Psoas muscle (tissue), 8 donors: ENCODE measurements around the gene NATD1. TPM values are rescaled to one million over a fixed set of nuclear protein-coding genes. Genes with fewer than 3 reads are reported as not detected.
"Not testable (repeated sequence)": the region's sequence is repeated elsewhere in the genome, so short reads cannot be mapped to it uniquely, and the experiment has no call there.

Source experiments
- ATAC-seq, 4 donors: fragments of 200-7000 bp; cut with Tn5 transposase; one replicate each; pipeline ENCODE4 v1.9.1; 2020; ENCODE audit warnings: moderate library complexity in 3 of 4, mild to moderate bottlenecking in 2 of 4
- DNase-seq, 2 donors: peaks; one replicate each; pipeline ENCODE4 v3.0.0-alpha.2; 2020
- H3K27ac ChIP-seq: fragments of 200-600 bp; one replicate; pipeline ENCODE4 v1.8.0; 2022
- H3K27me3 ChIP-seq, 3 donors: fragments of 200-600 bp in 1 of 3; one replicate each; pipeline versions ENCODE4 v1.6.1 to v1.8.0; 2013 to 2022; ENCODE audit warnings: low read length in 2 of 3, mild to moderate bottlenecking in 2 of 3, moderate library complexity in 1 of 3; ENCODE audit not compliant: insufficient read depth in 3 of 3
- H3K36me3 ChIP-seq, 2 donors: fragments of 200-600 bp in 1 of 2; one replicate each; pipeline versions ENCODE4 v1.6.1 to v1.8.0; 2013 to 2022; ENCODE audit warnings: low read depth in 1 of 2, mild to moderate bottlenecking in 1 of 2, moderate library complexity in 1 of 2; ENCODE audit not compliant: insufficient read depth in 1 of 2
- H3K4me1 ChIP-seq: fragments of 200-600 bp; one replicate; pipeline ENCODE4 v1.8.0; 2022
- H3K4me3 ChIP-seq: fragments of 200-600 bp; one replicate; pipeline ENCODE4 v1.8.0; 2022; ENCODE audit warnings: mild to moderate bottlenecking
- H3K9me3 ChIP-seq: fragments of 200-600 bp; one replicate; pipeline ENCODE4 v1.8.0; 2022
- WGBS, 3 donors: extraction: QIAGEN DNeasy Blood & Tissue Kit; methylation state at CpG; one replicate each; pipeline versions ENCODE4 v1.1.6 to v1.1.7; 2013; 5-methylcytosine and 5-hydroxymethylcytosine counted together
- intact Hi-C, 2 donors: fragments of 100-400 bp; cut with DNase I; formaldehyde crosslinking; loops; one replicate each; pipeline versions ENCODE4 v1.11.0 to v1.14.2; 2022
- polyA plus RNA-seq, 3 donors: library from polyadenylated mRNA; stranded (reverse); fragments of 200-250 nt; gene quantifications; one replicate each; pipeline ENCODE4 v1.2.3, GENCODE V29; 2013
- total RNA-seq, 4 donors: library from RNA; stranded (reverse); fragmentation: NEBNext Ultra II Directional in 2 of 4; extraction: Animal tissue kit (Norgen Biotek cat#: 25700) in 2 of 4; gene quantifications; one replicate each; pipeline versions ENCODE4 v1.2.1 to v1.2.4, GENCODE V29; 2021 to 2023
- TF ChIP-seq, protein P1 (sequence below): fragments of 200-600 bp; IDR thresholded peaks from one replicate; pipeline ENCODE4 v1.8.0; 2022; ENCODE audit warnings: antibody characterized with exemption
- donor health status: healthy with polysubstance abuse.
- donor health status: DM: no; HTN: no; CAD: no; lungs with moderate emphysema.
- donor health status: Bipolar disorder and iron deficiency.
- donor health status: healthy.
- donor health status: DM: yes; HTN: yes; CAD: no.
- donor health status: DM: no; HTN: no; CAD: no.
- donor health status: DM: no; HTN: no; CAD: no.
- donor health status: DM: yes; HTN: yes; CAD: no.

The NATD1 gene
- total and polyA plus RNA-seq, 7 donors, result 4.7 to 48.0 (median 21.6) TPM

DNA sequence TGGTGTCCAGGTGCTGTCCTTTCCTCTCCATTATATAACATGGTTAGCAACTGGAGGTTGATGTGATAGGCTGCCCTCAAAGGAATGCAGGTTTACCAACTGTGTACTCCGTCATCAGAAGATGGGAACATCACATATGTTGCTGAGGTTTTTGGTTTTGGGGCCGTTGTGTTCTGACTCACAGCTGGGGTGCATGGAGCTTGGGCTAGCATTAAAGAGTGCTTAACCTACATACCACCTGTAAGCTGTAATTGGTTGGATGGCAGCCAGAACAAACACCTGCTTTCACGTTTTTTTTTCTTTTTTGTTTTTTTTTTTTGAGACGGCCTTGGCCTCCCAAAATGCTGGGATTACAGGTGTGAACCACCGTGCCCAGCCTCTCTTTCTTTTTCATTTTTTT lies 60.2 kb downstream of the NATD1 start:
- Histone ChIP-seq H3K27ac (peak overlapping the region; percentile 66), H3K27me3 (no peaks in the 10 kb centered on the region), H3K4me1 (peaks cover 45% of the 10 kb centered on the region), H3K9me3 (no peaks in the 10 kb centered on the region), H3K4me3 (no peak overlapping the region), H3K36me3 (peaks cover 3 to 31% of the 10 kb centered on the region in 2 donors)
- intact Hi-C loops, result no loop called here
- TF ChIP-seq, protein P1, sequence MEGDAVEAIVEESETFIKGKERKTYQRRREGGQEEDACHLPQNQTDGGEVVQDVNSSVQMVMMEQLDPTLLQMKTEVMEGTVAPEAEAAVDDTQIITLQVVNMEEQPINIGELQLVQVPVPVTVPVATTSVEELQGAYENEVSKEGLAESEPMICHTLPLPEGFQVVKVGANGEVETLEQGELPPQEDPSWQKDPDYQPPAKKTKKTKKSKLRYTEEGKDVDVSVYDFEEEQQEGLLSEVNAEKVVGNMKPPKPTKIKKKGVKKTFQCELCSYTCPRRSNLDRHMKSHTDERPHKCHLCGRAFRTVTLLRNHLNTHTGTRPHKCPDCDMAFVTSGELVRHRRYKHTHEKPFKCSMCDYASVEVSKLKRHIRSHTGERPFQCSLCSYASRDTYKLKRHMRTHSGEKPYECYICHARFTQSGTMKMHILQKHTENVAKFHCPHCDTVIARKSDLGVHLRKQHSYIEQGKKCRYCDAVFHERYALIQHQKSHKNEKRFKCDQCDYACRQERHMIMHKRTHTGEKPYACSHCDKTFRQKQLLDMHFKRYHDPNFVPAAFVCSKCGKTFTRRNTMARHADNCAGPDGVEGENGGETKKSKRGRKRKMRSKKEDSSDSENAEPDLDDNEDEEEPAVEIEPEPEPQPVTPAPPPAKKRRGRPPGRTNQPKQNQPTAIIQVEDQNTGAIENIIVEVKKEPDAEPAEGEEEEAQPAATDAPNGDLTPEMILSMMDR, result no peak
- ATAC-seq, result peak; percentile 9 to 62 (median 31)
- WGBS, 3 donors, result 50 to 74% (median 51%) methylated on average over 5 of the region's 5 CpGs
- no peak for DNase-seq

- DNase-seq, H3K27me3 ChIP-seq, H3K4me3 ChIP-seq, intact Hi-C loops, H3K9me3 ChIP-seq: not testable (repeated sequence)
- 40 to 69% (median 54%) methylated on average over 7 of the region's 7 CpGs for WGBS, 3 donors
- Histone ChIP-seq H3K36me3 (peaks cover 0 to 26% of the 10 kb centered on the region in 2 donors), H3K27ac (peak overlapping the region; percentile 66), H3K4me1 (peaks cover 39% of the 10 kb centered on the region)
- ATAC-seq, result peak; percentile 56 to 74 (median 63)
Measured at GRCh38 chr17:21192414-21192813, 60.8 kb downstream of the NATD1 start.

DNA sequence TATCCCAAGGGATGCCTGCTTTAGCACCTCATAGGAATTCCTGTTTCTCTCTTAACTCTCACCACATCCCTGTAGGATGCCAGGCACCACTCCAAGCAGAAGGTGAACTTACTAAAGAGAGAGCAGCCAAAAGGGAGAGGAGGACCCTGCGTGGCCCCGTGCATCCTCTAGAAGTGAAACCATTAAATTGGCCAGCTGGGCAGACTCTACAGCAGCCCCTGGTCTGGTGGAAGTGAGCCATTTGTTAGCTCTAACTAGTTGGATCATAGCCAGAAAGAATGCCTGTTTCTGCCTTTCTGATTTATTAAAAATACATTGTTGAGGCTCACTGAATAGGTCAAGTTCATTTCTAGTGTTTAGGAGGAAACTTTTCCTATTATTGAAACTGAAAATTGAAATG lies 61.5 kb downstream of the NATD1 start:
- Histone ChIP-seq H3K9me3 (no peaks in the 10 kb centered on the region), H3K27me3 (no peaks in the 10 kb centered on the region), H3K36me3 (peaks cover 0 to 26% of the 10 kb centered on the region in 2 donors), H3K4me3 (no peak overlapping the region), H3K27ac (peak overlapping the region; percentile 66), H3K4me1 (peaks cover 36% of the 10 kb centered on the region)
- TF ChIP-seq, protein P1, result no peak
- no peak for DNase-seq
- 32 to 39% (median 35%) methylated on average over 2 of the region's 2 CpGs for WGBS, 3 donors
- ATAC-seq, result no peak
- intact Hi-C loops, result no loop called here

DNA sequence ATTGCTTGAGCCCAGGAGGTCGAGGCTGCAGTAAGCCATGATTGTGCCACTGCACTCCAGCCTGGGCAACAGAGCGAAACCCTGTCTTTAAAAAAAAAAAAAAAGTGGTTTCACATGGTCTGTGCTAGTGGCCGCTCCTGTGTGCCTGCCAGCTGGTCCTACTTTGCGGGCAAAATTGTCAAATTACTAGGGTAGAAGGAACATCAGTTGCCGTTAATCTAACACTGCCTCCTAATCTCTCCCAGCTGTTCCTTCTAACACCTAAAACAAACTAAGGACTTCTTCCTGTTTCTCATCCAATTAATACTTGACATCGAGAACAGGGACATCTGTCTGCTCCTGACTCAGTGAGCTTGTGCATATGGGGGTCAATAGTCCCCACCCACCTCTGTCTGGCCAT lies 63.1 kb downstream of the NATD1 start:
- TF ChIP-seq, protein P1, result no peak
- intact Hi-C loops, result no loop called here
- peak overlapping the region; percentile 52 for H3K27ac ChIP-seq
- no peaks in the 10 kb centered on the region for H3K9me3 ChIP-seq
- peaks cover 4 to 32% of the 10 kb centered on the region in 2 donors for H3K36me3 ChIP-seq
- peaks cover 47% of the 10 kb centered on the region for H3K4me1 ChIP-seq
- 59 to 83% (median 60%) methylated on average over 6 of the region's 6 CpGs for WGBS, 3 donors
- ATAC-seq (no peak), DNase-seq (no peak)
- H3K27me3 ChIP-seq, result no peaks in the 10 kb centered on the region
- no peak overlapping the region for H3K4me3 ChIP-seq

DNA sequence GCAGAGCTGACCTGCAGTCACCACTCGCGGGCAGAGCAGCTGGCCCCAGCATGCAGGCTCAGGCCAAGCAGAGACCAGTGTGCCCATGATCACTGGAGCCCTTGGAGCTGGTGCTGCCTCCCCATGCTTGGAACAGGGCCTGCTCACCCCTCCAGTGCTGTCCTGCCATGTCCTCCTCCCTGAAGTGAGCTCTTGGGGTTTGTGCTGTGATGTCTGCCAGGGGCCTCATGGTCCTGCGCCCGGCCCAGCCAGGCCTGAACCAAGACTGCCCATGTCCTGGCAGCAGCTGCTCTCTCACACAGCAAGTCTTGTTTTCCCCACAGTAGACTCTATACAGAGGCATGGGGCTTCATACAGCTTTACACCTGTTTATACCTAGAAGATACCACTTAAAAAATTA lies 63.8 kb downstream of the NATD1 start:
- H3K4me3 ChIP-seq, result no peak overlapping the region
- H3K4me1 ChIP-seq, result peaks cover 49% of the 10 kb centered on the region
- no peaks in the 10 kb centered on the region for H3K27me3 ChIP-seq
- peaks cover 4 to 34% of the 10 kb centered on the region in 2 donors for H3K36me3 ChIP-seq
- intact Hi-C loops, result no loop called here
- ATAC-seq (peak in 3 of 4 donors; percentile 18 to 33 (median 24)), DNase-seq (no peak)
- H3K9me3 ChIP-seq, result no peaks in the 10 kb centered on the region
- H3K27ac ChIP-seq, result peak overlapping the region; percentile 52
- WGBS, 3 donors, result 38 to 67% (median 47%) methylated on average over 4 of the region's 4 CpGs
- TF ChIP-seq, protein P1, result no peak

Other genes starting within 250 kb of the NATD1 start
- gene USP22, start 210.4 kb downstream of the NATD1 start, total RNA-seq, result 100 to 1,000 TPM; 150 to 287 (median 183) TPM
- gene USP22, start 210.4 kb downstream of the NATD1 start, polyA plus RNA-seq, result 10 to 100 TPM; 46.4 to 80.5 (median 76.5) TPM
- gene DHRS7B, start 126.4 kb downstream of the NATD1 start, total RNA-seq, result 10 to 100 TPM; 15.7 to 50.1 (median 37.7) TPM
- 10 to 100 TPM; 23.6 to 31.9 (median 26.7) TPM for gene DHRS7B, start 126.4 kb downstream of the NATD1 start, polyA plus RNA-seq
- gene TMEM11, start 39.2 kb downstream of the NATD1 start, total RNA-seq, result 10 to 100 TPM; 52.9 to 78.4 (median 58.6) TPM
- gene TMEM11, start 39.2 kb downstream of the NATD1 start, polyA plus RNA-seq, result 100 to 1,000 TPM in 2 of 3 donors, 10 to 100 TPM in 1; 89.6 to 159 (median 109) TPM
- gene MAP2K3, start 31.3 kb upstream of the NATD1 start, total RNA-seq, result 100 to 1,000 TPM in 2 of 4 donors, 10 to 100 TPM in 2; 64.4 to 126 (median 107) TPM
- gene MAP2K3, start 31.3 kb upstream of the NATD1 start, polyA plus RNA-seq, result 100 to 1,000 TPM in 2 of 3 donors, 10 to 100 TPM in 1; 86.3 to 229 (median 146) TPM
- gene KCNJ12, start 122.9 kb upstream of the NATD1 start, total RNA-seq, result 10 to 100 TPM in 3 of 4 donors, 1 to 10 TPM in 1; 9.4 to 31.0 (median 23.4) TPM
- gene KCNJ12, start 122.9 kb upstream of the NATD1 start, polyA plus RNA-seq, result 10 to 100 TPM in 2 of 3 donors, 1 to 10 TPM in 1; 5.2 to 42.7 (median 13.6) TPM